GM12874 (cell line): ENCODE results near the gene PTBP3.

Source experiments
- TF ChIP-seq, protein P1 (sequence below): IDR thresholded peaks from 2 replicates; pipeline ENCODE4 v1.5.1; 2011; ENCODE audit warnings: low read depth, mild to moderate bottlenecking, control low read depth, low read length, moderate library complexity; ENCODE audit not compliant: insufficient read depth

The PTBP3 gene

DNA sequence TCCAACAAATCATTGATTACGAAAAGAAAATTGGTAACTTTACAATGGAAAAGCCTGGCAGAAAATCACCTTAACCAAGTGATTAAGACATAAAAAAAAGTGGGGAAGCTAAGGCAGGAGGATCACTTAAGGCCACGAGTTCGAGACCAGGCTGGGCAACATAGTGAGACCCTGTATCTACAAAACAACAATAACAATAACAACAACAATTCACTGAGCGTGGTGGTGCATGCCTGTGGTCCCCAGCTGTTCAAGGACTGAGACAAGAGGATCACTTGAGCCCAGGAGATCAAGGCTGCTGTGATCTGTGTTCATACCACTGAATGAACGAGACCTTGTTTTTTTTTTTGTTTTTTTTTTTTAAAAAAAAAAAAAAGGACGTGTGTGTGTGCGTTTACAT is 21.3 kb downstream of the PTBP3 start:
- TF ChIP-seq, protein P1, sequence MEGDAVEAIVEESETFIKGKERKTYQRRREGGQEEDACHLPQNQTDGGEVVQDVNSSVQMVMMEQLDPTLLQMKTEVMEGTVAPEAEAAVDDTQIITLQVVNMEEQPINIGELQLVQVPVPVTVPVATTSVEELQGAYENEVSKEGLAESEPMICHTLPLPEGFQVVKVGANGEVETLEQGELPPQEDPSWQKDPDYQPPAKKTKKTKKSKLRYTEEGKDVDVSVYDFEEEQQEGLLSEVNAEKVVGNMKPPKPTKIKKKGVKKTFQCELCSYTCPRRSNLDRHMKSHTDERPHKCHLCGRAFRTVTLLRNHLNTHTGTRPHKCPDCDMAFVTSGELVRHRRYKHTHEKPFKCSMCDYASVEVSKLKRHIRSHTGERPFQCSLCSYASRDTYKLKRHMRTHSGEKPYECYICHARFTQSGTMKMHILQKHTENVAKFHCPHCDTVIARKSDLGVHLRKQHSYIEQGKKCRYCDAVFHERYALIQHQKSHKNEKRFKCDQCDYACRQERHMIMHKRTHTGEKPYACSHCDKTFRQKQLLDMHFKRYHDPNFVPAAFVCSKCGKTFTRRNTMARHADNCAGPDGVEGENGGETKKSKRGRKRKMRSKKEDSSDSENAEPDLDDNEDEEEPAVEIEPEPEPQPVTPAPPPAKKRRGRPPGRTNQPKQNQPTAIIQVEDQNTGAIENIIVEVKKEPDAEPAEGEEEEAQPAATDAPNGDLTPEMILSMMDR: no peak

DNA sequence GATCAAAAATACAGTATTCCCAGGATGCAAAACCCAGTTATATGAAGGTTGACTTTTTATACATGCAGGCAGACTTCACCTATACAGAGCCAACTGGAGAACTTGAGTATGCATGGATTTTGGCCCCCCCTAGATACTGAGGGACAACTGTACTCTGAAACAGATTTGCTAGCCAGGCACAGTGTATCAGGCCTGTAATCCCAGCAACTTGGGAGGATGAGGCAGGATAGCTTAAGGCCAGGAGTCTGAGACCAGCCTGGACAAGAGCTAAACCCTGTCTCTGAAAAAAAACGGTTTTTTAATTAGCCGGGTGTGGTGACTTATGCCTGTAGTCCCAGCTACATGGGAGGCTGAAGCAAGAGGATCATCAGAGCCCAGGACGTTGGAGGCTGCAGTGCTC is 21.9 kb downstream of the PTBP3 start:
- TF ChIP-seq, protein P1: no peak

DNA sequence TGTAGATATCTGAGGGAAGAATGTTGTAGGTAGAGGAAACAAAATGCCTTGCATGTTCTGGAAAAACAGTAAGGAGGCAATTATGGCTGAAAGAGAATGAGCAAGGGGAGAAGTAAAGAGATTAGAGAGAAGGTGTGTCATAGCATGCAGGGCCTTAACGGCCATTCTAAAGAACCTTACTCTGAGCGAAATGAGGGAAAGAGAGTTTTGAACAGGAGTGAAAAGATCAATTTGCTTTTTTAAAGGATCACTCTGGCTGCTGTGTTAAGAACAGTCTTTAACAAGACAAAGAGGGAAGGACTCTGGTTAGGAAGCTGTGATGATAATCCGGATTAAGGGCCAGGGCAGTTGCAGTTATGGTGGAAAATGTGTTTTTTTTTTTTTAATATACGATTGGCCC is 22.6 kb downstream of the PTBP3 start:
- TF ChIP-seq, protein P1: no peak

DNA sequence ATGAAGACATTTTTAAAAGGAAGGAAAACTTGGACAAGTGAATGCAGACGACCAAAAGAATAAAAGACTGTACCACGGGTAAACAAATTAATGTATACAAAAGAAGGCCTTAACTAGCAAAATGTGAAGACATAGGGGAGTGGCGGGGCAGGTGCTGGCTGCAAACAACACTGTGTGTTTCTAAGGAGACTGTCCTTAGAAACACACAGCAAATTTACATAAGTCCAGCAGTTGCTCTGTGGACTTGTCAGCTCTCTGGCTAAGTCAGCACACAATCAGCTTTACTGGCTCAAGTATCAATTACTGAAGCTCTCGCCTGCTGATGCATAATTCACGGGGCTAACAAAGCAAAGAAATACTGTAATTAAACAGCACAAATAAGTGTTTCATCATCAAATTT is 24.8 kb downstream of the PTBP3 start:
- TF ChIP-seq, protein P1: no peak

DNA sequence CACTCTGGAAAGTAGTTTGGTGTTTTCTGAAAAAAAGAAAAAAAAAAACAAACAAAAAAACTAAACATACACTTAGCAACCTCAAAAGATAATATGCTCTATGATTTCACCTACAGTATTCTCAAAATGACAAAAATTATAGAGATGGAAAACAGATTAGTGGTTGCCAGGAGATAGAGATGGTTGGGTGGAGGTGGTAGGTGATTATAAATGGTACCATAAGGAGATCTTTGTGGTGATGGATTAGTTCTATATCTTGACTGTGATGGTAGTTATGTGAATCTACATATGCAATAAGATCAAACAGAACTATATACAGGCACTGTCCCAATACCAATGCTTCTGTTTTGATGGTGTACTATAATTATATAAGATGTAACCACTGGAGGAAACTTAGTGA is 32.0 kb downstream of the PTBP3 start:
- TF ChIP-seq, protein P1: no peak

DNA sequence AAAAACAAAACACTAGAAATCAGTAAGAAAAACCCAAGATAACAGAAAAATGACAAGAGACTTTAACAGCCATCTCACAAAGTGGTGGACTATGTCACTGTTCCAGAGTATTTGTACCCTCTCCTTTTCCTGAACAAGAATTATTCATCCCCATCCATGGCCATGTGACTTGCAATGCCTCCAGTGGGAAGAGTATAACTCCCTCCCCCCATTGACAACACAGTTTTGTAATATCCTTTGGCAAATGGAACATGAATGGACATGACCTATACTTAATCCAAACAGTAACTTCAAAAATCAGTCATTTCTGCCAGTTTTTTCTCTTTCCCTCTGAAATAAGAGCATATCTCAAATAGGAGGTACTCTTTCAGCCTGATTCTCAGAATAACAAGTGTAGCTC is 33.9 kb downstream of the PTBP3 start:
- TF ChIP-seq, protein P1: no peak

DNA sequence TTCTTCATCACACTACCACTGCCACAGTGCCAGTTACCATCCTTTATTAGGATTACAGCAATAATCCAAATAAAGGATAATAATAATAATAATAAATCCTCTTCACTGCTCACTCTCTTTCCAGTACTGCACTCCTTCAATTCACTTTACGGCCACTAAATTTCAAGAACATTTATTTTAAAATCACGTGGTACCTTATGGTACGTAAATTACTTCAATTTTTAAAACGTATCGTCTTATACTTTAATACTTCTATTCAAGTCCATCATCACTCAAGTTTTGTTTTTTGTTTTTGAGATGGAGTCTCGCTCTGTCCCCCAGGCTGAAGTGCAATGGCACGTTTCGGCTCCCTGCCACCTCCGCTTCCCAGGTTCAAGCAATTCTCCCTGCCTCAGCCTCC is 36.5 kb downstream of the PTBP3 start:
- TF ChIP-seq, protein P1: no peak

DNA sequence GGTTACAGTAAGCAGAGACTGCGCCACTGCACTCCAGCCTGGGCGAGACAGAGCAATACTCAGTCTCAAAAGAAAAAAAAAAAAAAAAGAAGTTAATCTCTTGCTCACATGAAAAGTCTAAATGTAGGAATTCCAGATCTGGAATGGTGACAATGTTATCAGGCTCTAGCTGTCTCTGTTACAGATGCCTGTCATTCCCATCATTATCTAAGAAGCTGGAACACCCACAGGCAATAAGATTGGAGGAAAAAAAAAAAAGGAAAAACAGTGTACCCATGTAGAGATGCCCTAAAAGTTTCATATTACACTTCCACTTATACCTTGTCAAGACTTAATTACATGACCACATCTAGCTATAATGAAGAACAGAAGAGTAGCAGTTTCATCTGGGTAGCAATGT is 38.2 kb downstream of the PTBP3 start:
- TF ChIP-seq, protein P1: no peak
